Dedifferentiated amniotic fluid mesenchymal stem cell (primary cell): ENCODE measurements around the gene NR1D1.

Experiments used
- DNase-seq: peaks from one replicate; pipeline ENCODE4 v3.0.0-alpha.2; 2016; ENCODE audit errors: extremely low spot score

NR1D1 gene

DNA sequence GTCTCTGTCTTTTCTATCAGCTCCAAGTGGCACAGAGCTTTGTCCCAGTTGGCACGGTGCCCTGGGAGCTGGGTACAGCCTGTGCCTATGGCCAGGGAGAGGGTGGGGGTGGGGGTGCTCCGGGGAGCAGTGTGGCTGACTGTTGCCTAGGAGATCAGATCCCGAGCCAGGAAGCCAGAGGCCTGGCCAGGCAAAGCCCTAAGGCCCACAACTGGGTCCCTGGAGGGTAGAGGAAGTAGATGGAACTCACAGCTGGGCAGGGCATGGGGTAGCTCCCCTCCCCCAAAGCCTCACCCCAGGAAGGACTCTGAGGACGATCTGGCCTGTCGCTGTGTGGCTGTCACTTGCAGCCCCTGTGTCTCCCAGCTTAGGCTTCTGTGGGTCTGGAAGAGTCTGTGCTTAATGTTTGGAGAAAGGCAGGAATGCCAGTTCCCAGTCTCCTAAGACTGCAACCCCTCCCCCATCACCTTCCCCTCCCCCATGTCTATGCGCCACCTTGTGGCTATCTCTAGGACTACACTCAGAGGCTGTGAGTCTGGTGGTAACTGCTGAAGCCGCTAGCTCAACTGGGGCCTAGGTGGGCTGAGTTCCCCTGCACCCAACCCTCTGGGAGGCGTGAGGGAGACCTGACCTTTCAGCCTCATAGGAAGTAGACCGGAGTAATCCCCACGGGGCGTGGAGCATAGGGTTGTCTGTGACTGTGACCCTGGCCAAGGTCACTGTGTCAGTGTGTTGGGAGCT lies 25.0 kb downstream of the NR1D1 start:
- DNase-seq, result peak; percentile 31

DNA sequence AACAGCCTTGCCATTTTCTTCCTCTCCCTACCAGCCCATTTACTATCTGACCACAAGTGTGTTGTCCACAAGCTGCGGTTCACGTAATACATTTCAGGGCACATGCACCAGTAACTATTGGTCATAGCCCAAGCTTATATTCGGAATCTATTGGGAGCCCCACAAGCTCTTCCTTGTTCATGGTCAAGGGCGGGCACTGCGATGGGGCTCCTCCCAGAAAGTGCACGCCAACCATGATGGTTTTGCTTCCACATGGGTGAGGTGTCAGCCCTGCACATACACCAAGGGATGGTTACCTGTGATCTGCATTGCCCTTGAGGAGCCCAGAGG lies 25.6 kb downstream of the NR1D1 start:
- no peak for DNase-seq

DNA sequence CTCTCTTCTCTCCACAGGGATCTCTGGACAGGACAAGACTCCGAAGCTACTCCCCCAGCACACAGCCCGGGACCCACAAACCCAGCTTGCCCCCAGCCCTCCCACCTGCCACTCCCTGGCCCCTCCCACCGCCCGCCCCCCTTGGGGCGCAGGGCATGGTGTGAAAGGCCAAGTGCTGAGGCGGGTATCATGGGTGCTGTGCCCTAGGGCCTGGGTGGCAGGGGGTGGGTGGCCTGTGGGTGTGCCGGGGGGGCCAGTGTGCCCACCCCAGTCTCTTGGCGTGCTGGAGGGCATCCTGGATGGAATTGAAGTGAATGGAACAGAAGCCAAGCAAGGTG lies 26.2 kb downstream of the NR1D1 start:
- DNase-seq, result no peak

DNA sequence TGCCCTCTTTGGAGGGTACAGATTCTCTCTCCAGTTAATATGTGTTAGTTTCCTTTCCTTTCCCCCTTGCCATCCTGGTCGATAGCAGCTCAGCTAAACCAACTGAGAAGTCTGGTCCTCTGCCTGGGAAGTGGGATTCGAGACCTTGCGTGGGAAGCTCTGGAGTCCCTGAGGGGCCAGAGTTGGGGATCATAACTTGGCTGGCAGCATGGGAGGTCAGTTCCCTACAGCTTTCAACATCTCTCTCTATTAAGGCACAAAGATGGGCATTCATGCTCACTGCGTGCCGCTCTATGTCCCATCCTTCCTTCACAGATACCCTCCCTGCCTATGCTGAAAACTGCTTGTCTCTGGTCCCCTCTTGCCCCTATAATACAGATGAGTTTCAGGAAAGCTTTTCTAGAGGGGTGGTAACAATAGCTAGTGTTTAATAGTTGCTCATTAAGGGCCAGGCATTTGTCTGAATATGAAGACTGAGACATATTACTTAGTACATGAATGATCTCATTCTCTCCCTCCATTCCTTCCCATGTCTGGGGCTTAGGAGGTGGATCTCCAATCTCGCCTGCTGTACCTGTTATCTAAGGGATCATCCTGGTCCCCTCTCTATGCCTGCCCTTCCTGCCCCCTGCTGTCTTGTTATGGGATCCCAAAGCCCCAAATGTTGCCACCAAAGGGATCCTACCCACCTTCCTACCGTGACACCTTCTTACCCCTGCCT lies 26.8 kb downstream of the NR1D1 start:
- DNase-seq, result no peak

DNA sequence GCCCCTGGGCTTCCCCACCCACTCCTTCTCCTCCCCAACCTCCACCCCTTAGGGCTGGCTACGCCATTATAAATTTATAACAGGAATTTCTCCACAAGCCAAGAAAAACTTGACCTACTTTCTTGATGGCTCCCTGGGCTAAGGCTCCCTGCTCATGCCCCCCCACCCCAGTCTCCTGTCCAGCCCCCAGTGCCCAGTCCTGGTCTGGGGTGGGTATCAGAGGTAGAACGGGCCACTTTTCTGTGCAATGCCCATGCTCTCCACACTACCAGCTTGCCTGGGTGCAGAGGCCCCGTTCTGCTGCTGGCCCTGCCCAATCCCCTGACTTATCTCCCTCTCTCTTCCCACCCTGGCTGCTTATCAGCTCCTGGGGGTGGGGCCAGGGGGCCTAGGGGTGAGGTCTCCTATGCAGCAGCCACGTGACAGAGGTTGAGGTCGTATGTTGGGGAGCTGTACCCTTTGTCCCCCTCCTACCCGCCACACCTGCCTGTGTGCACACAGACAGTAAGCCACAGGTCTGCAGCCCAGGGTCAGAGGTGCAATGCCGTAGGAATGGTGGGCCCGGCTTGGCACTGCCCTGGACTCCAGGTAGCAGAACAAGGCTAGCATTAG lies 27.5 kb downstream of the NR1D1 start:
- DNase-seq, result no peak

DNA sequence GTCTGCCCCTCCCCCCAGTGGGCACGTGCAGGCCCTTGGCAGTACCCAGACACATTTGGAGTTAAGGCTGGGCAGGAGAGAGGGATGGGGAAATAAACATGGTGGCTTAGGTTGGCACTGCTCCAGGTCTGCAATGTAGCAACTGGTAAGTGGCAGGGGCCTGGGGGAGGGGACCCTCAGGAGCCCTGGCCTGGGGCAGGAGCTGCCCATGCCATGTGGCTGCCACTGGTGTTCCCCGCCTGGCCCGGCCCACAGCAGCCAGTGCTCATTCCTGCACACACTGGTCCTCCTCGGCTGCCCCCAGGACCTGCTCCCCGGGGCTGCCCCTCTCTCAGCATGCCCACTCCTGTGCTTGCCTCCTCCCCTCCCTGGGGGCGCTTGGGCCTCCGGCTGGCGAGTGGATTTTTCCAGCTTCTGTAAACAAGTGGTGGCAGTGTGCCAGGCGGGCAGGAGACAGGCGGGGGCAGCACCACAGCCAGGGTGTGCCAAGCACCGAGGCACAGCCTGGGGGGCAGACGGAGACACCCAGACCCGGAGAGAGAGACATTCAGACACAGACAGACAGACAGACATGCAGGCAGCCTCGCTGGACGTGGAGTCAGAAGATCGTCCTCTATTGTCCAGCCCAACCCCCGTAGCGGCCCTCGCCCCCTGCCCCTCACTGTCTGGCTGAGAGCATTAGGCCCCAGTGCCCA lies 28.2 kb downstream of the NR1D1 start:
- peak; percentile 30 for DNase-seq

DNA sequence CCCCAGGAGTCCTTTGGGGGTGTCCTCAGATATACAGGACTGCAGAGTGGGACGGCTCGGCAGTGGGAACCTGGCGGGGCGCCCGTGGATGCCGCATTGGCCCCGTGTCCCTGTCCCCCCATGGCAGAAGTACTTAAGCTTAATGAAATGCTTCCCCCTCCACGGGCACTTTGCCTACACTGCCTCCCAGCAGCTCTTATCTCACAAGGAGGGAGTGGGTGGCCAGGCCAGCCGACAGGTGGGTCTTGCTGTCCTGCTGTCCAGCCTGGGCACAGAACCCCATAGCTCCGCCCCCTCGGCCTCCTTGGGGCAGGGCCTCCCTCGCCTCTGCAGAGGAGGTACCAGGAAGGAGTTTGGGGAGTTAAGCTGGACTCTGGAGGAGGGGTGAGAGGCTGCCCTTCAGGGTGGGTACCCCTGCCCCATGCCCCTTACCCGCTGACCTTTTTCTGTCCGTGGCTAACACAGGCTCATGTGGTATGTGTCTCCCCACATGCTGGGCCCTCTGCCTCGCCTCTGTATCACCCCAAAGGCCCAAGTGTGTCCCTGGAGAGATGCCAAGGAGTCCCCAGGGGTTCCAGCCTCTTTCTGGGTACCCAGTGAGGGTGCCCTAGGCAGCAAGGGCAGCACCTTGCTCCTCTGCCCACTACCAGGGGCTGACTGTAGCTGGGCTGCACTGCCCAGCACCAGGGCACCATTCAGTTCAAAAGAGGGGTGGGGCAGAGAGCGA lies 28.9 kb downstream of the NR1D1 start:
- DNase-seq, result no peak

DNA sequence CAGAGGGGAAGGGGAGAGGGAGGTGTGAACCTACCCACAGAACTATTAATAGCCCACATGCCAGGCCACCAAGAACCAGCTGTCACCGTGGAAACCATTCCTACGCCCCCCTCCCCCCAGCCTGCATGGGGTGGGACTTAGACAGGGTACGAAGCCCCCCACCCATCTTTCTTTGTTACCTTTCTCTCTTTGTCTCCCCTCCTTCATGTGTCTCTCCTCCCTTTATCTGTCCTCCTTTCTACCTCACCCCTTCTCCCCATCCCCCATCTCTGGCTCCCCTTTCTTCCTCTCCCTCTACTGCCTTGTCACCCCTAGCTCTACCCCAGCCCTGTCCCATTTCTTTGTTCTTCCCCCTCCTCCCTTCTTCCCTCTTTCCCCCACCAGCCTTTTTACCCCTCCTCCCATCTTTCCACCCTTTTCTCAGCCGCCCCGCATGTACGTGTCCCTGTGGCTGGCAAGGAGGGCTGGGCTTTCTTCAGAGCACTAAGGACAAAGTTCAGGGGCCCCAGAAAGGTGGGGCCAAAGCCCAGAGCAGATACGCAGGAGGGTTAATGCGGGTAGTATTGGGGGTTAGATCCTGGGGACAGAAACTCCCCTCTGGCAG lies 29.6 kb downstream of the NR1D1 start:
- DNase-seq, result no peak

DNA sequence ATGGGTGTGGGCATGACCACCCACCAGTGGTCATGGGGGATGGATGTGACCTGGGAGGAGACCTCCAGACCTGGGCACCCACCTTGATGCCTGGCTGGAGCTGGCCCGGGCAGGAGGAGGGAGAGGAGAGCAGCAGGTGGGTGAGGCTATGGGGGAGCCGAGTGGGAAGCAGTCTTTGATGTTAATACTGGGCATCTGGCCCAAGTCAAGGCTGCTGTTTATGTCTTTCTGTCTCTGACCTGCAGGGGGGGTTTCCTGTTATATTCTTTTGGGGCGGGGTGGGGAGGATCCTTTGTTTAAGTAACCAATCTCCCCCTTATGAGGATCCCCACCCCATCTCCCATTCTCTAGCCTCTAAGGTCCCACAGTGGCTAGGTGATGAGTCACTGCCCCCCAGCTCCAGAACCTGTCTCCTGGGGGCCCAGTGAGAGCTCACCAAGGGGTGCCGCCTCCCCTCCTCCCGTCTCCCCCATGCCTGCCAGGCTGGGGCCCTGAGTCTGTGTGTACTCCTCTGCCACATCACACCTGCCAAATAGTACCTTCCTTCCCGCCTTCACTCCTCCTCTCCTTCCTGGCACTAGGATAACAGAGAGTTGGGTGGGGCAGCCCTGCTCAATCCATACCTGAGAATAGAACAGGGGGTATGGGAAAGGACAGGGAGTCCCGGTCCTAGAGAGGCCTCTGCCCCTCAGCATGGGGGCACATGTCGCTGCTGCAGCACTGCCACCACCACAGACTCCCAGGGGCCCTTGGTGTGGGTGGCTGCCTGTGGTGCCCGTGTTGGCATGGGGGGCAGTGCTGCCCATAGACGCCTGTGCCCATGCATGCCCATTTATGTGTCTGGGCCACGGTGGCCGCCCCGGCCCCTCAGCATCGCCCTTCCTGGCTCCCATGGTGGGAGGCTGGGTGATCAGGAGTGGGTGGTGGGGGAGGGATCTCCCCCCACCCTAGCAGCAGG lies 30.4 kb downstream of the NR1D1 start:
- no peak for DNase-seq

DNA sequence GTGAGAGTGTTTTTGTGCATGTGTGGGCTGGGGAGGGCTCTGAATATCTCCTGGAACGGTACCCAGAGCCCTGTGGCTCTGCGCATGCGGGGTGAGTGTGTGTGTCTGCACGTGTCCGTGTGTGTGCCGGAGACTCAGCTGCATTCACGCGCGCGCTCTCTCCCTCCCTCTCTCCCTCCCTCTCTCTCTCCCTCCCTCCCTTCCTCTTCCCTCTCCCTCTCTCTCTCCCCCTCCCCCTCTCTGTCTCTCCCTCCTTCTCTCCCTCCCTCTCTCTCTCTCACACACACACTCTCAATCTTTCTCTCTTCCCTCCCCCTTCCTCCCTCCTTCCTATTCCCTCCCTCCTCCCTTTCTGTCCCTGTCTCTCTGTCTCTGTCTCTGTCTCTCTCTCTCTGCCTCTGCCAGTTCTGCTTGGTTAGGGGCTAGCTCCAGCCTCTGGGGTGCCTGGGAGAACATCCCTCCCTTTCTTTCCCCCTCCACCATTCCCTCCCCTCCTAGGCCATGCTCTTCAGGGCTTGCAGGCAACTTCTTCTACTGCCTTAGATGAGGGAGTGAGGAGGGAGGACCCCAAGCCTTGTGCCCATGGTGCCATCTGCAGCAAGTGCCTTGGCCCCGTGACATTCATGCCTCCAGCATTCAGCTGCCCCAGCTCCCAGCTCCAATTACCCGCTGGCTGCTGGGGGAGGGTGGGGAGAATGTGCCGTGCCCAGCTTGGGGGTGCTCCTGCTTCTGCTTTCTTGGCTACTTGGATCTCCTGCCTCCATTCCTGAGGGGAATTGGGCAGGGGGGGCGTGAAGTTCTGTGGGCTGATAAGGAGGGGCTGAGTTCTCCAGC lies 31.3 kb downstream of the NR1D1 start:
- peak; percentile 87 for DNase-seq

DNA sequence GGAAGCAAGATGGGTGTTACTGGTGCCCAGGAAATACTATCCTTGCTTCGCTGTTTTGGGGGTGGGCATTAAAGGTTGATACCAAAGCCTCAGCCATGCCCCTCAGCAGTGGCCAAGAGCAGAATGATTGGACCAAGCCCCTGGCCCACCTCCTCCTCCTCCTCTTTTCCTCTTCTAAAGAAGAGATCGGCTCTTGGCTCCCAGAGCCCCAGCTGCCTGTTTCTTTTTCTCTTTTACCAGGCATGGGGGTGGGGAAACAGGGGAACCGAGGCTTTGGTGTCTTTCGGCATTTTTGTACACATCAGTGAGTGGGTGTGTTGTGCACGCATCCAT lies 31.8 kb downstream of the NR1D1 start:
- no peak for DNase-seq

DNA sequence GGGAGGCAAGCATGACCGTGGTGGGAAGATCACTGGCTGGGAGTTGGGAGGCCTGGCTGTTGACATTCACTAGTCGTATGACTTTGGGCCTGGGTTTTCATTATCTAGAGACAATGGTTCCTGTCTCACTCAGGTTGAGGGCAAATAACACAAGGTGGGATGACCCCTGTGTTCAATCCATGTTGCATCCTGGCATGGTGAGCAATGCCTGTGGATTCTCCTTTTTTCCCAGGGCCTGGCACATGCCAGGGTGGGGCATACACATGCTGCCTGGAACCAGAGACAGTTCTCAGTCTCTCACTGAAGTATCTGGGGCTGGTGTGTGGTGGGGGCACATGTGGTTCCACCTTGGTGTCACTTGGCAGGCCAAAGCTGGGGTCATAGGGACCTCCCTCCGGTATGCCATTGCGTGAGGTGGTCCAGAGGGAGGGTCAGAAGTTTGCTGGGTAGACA lies 32.2 kb downstream of the NR1D1 start:
- DNase-seq, result no peak

DNA sequence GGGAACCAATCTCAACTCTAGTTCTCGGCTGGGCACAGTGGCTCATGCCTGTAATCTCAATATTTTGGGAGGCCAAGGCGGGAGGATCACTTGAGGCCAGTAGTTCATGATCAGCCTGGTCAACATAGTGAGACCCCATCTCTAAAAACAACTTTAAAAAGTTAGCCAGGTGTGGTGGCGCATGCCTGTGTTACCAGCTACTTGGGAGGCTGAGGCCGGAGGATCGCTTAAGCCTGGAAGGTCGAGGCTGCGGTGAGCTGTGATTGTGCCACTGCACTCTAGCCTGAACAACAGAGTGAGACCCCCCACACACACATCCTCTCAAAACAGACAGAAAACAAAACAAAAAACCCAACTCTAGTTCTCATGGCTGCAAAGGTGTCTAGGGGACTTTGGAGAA lies 32.7 kb downstream of the NR1D1 start:
- no peak for DNase-seq

DNA sequence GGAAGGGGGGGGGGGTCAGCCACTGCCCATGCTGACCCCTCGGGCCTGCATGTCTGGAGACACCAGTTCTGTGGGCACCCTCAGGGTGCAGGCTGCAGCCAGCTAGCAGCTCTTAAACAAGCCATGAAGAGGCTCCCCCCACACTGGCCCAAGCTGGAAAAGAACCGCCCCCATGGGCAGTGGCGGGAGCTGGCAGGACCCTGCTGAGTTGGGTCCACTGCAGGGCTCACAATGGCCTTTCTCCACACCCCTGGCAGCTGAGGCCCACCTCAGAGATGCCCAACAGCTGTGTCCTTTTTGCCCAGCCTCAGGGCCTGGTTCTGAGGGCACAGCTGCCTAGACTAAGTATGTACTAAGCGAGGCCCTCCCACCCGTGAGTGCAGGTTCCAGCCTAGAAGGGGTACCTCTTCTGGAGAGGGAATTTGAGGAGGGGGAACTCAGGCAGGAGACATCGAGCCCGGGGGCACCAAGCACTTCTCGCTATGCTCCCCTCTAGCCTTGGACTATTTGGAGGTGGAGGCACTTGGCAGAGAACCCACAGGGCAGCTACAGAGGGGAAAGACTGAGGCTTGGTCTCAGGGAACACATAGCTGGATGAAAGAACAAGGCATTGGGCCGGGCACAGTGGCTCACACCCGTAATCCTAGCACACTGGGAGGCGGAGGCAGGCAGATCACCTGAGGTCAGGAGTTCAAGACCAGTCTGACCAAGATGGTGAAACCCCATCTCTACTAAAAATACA lies 34.4 kb downstream of the NR1D1 start:
- DNase-seq, result no peak

DNA sequence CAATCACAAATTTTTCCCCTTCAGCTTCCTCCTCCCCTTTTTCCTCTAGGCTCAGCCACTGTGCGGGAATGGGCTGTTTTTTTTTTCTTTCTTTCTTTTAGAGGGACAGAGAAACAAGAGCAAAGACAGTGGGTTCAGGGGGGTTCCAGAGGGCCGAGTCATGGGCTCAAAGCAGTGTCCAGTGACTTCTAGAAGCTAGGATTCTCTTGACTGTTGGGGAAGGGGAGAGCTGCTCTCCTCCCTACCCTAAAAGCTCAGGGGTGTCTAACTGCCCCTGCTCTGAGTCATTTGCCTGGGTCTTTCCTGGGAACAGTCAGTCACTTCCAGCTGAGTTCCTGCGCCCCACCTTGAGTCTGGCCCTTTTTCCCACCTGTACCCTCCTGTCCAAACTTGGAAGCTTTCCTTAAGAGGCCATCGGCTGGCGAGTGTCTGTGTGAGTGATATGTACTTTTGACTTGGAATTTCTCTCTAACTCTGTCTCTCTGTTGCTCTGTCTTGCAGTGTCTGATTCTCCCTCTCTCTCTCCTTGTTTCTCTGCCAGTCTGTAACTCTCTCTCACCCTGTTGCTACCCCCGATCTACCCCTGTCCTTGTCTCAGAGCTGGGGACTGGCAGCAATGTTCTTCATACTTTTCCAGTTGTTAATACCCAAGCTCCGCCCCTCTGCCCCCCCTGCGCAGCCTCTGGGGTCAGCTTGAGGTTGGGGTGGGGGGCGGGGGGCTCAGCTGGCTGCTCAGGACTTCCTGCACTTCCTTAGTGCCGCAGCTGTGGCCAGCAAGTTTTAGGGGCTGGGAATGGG lies 35.2 kb downstream of the NR1D1 start:
- DNase-seq, result no peak

DNA sequence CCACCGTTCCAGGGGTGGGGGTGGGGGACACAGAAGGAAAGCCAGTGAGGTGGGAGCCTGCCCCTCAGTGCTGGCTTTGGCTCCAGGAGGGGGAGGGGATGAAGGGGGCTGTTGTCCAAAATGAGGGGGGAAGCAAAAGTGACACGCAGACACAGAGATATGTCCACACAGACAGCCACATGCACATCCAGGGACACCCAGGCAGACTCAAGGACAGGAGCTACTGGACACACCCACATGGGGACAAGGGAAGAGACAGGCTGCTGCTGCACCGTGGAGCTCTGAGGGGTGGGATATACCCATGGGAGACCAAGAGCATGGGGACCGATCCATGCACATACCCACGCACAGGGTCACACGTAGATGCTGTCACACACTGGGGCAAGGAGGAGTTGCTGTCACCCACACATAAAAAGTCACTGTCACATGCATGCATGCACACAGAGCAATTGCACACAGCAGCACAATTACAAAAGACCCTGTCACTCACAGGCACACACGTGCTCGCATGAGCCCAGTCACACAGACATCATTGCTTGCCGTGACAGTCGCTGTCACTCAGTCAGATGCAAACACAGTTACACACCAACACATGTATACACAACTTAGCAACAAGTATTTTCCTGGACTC lies 36.4 kb downstream of the NR1D1 start:
- no peak for DNase-seq

DNA sequence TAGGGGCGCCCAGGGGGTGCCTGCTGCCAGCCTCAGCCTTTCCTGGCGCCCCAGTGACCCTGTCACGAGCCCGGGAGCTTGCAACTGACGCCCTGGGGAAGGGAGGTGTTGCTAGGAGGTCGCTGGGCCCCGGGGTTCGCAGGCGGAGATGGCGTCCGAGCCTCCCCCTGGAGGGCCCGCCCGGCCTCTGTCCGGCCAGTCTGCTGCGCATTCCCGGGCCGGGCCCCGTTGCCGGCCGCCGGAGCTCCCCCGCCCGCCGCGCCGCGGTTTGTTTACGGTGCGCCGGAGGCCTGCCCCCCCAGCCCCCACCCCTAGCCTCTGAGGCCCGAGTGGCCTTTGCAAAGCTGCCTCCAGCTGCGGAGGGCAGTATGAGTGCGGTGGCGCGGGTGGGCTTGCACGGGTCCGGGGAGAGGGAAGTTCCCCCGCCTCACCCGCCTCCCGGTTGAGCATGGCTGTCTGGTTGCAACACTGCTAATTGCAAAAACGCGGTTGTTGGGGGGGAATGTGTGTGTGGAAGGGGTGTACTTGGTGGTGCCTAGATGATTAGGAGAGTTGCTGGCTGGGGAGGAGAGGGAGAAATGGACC lies 37.1 kb downstream of the NR1D1 start:
- DNase-seq, result no peak
